K562 (cell line): Measurements from ENCODE around the gene HGD. TPM values are rescaled to one million over a fixed set of nuclear protein-coding genes. Genes with fewer than 3 reads are reported as not detected.

Experiments
- ATAC-seq: fragments of 200-7000 bp; cut with Tn5 transposase; 3 replicates; pipeline ENCODE4 v1.9.1; 2020; ENCODE audit warnings: moderate library complexity
- BruUV-seq: library from RNA; stranded (reverse); fragments of 400-500 nt; replicated peaks from 2 replicates; lab custom pipeline; 2021; lab: Mats Ljungman, UMichigan
- CTCF ChIA-PET: fragments of 300-600 bp; formaldehyde crosslinking; extraction: SDS; loops from one replicate; lab custom pipeline; 2021; ENCODE audit warnings: low intra/inter-chr PET ratio; lab: Yijun Ruan, JAX
- POLR2A ChIA-PET: fragments of 300-600, 350-650 bp; sonication (Branson Sonifier 250); formaldehyde crosslinking; extraction: SDS; loops from one replicate; lab custom pipeline; 2021; ENCODE audit warnings: antibody characterized with exemption, inconsistent platforms; lab: Yijun Ruan, JAX
- DNase-seq, 4 experiments: peaks; one replicate each; pipeline versions ENCODE4 v3.0.0 to v3.0.0-alpha.2; 2011 to 2018; ENCODE audit warnings: low spot score in 3 of 4, mixed read lengths in 3 of 4; ENCODE audit errors: extremely low read depth in 1 of 4
- FAIRE-seq: peaks from 2 replicates; lab custom pipeline; 2011; peaks lifted over from hg19 to GRCh38; lab: Jason Lieb, UNC
- H2AFZ ChIP-seq: 2 replicates; pipeline ENCODE4 v1.6.0; 2011; ENCODE audit warnings: low read depth, low read length, control low read depth, inconsistent platforms
- H3K27ac ChIP-seq: fragments of 200-600 bp; 3 replicates; pipeline ENCODE4 v1.8.0; 2011; ENCODE audit warnings: low read depth, mild to moderate bottlenecking, control low read depth, inconsistent platforms, low read length, moderate library complexity, mixed read lengths; ENCODE audit errors: extremely low read depth
- H3K27me3 ChIP-seq, 2 experiments: fragments of 300-600 bp in 1 of 2; 2 replicates in 1 of 2; 3 replicates in 1 of 2; pipeline versions ENCODE4 v1.6.0 to v1.8.0; 2011; ENCODE audit warnings: inconsistent platforms in 2 of 2, low read length in 2 of 2, mild to moderate bottlenecking in 1 of 2, mixed read lengths in 1 of 2, moderate library complexity in 1 of 2; ENCODE audit not compliant: control insufficient read depth in 2 of 2, insufficient read depth in 2 of 2
- H3K36me3 ChIP-seq: fragments of 300-600 bp; 3 replicates; pipeline ENCODE4 v1.8.0; 2011; ENCODE audit warnings: mild to moderate bottlenecking, low read length, inconsistent platforms; ENCODE audit not compliant: control insufficient read depth, insufficient read depth
- H3K4me1 ChIP-seq, 2 experiments: fragments of 200-600 bp in 1 of 2; replicated peaks in 1 of 2; 2 replicates in 1 of 2; 3 replicates in 1 of 2; pipeline versions ENCODE4 v1.5.1 to v1.8.0; 2011; ENCODE audit warnings: inconsistent platforms in 2 of 2, low read length in 2 of 2, mild to moderate bottlenecking in 1 of 2, mixed read lengths in 1 of 2, moderate library complexity in 1 of 2; ENCODE audit not compliant: control insufficient read depth in 2 of 2, insufficient read depth in 2 of 2
- H3K4me2 ChIP-seq: 2 replicates; pipeline ENCODE4 v1.6.1; 2011; ENCODE audit warnings: low read length, control low read depth, inconsistent platforms, mixed read lengths; ENCODE audit not compliant: insufficient read depth
- H3K4me3 ChIP-seq: fragments of 200-600 bp; sonication (generic), shearing (Covaris generic); 2 replicates; pipeline ENCODE4 v1.5.1; 2016; ENCODE audit warnings: control low read depth, inconsistent platforms
- H3K79me2 ChIP-seq: fragments of 200-600 bp; 3 replicates; pipeline ENCODE4 v1.8.0; 2011; ENCODE audit warnings: low read length, inconsistent platforms; ENCODE audit not compliant: control insufficient read depth, insufficient read depth
- H3K9ac ChIP-seq, 2 experiments: 2 replicates each; pipeline versions ENCODE4 v1.6.0 to v1.6.1; 2011; ENCODE audit warnings: low read depth in 2 of 2, low read length in 2 of 2, control low read depth in 1 of 2, inconsistent platforms in 1 of 2, mild to moderate bottlenecking in 1 of 2, mixed read lengths in 1 of 2; ENCODE audit not compliant: insufficient read depth in 1 of 2
- H3K9me1 ChIP-seq: one replicate; pipeline ENCODE4 v1.6.0; 2011; ENCODE audit warnings: inconsistent platforms, mild to moderate bottlenecking, low read length, moderate library complexity; ENCODE audit not compliant: control insufficient read depth, insufficient read depth
- H3K9me3 ChIP-seq: replicated peaks from 2 replicates; pipeline ENCODE4 v1.5.1; 2011; ENCODE audit warnings: low read depth, low read length, inconsistent platforms; ENCODE audit not compliant: control insufficient read depth, insufficient read depth
- H4K20me1 ChIP-seq: replicated peaks from 2 replicates; pipeline ENCODE4 v1.6.1; 2011; ENCODE audit warnings: low read length, inconsistent platforms, mixed read lengths; ENCODE audit not compliant: control insufficient read depth, insufficient read depth
- AFF1 ChIP-seq, 2 experiments: fragments of 450-650 bp; IDR thresholded peaks; 2 replicates each; pipeline ENCODE4 v1.6.1; 2018; ENCODE audit warnings: mild to moderate bottlenecking in 2 of 2, low read depth in 1 of 2; ENCODE audit not compliant: partially characterized antibody in 2 of 2
- CBFA2T3 ChIP-seq: fragments of 450-650 bp; IDR thresholded peaks from 2 replicates; pipeline ENCODE4 v1.6.1; 2017
- FOXA1 ChIP-seq: fragments of 450-650 bp; IDR thresholded peaks from 2 replicates; pipeline ENCODE4 v1.6.1; 2016; ENCODE audit warnings: mild to moderate bottlenecking, borderline replicate concordance
- HNRNPUL1 ChIP-seq: fragments of 200-400 bp; formaldehyde crosslinking; IDR thresholded peaks from 2 replicates; pipeline ENCODE4 v1.6.1; 2017; ENCODE audit warnings: low read length
- HSF4 ChIP-seq: fragments of 250-450 bp; sonication (Bioruptor Pico); IDR thresholded peaks from 2 replicates; pipeline ENCODE4 v2.1.2; 2022; ENCODE audit warnings: mild to moderate bottlenecking, moderate library complexity, borderline replicate concordance
- KAT2B ChIP-seq: IDR thresholded peaks from one replicate; pipeline ENCODE4 v1.6.1; 2012; ENCODE audit warnings: low read depth, mild to moderate bottlenecking, control low read depth, inconsistent platforms, low read length, moderate library complexity
- LEF1 ChIP-seq: fragments of 450-650 bp; IDR thresholded peaks from 2 replicates; pipeline ENCODE4 v1.6.1; 2016; ENCODE audit warnings: mild to moderate bottlenecking
- MAX ChIP-seq: sonication (generic); formaldehyde crosslinking; IDR thresholded peaks from 2 replicates; pipeline ENCODE4 v1.9.0; 2022; ENCODE audit warnings: mild to moderate bottlenecking, missing genetic modification reagents
- RBM39 ChIP-seq: fragments of 200-400 bp; formaldehyde crosslinking; optimal IDR thresholded peaks from 2 replicates; pipeline ENCODE3; 2018; ENCODE audit warnings: low read depth, low read length
- STAT6 ChIP-seq: sonication (generic); formaldehyde crosslinking; IDR thresholded peaks from 2 replicates; pipeline ENCODE4 v1.8.1; 2023; ENCODE audit warnings: mild to moderate bottlenecking, missing genetic modification reagents
- ZBED1 ChIP-seq: IDR thresholded peaks from 2 replicates; pipeline ENCODE4 v1.6.1; 2014
- ZKSCAN1 ChIP-seq: fragments of 150-350 bp; IDR thresholded peaks from 2 replicates; pipeline ENCODE4 v1.6.1; 2016; ENCODE audit warnings: low read depth, low read length
- ZNF707 ChIP-seq: fragments of 250-450 bp; sonication (Bioruptor Pico); conservative IDR thresholded peaks from 2 replicates; pipeline ENCODE4 v1.8.0; 2022; ENCODE audit warnings: inconsistent platforms, mild to moderate bottlenecking, moderate library complexity
- ZNF778 ChIP-seq: fragments of 450-650 bp; formaldehyde crosslinking; IDR thresholded peaks from 2 replicates; pipeline ENCODE4 v1.4.0; 2020; ENCODE audit warnings: mild to moderate bottlenecking, moderate library complexity
- WGBS: fragments of 100-300 bp; shearing (Covaris generic); methylation state at CpG from one replicate; pipeline ENCODE4 v1.1.6; 2016; ENCODE audit warnings: low coverage, mixed read lengths; ENCODE audit not compliant: insufficient coverage; ENCODE audit errors: missing lambda C conversion rate; 5-methylcytosine and 5-hydroxymethylcytosine counted together
- in situ Hi-C: fragments of 300-500 bp; cut with MboI; formaldehyde crosslinking; loops from 4 replicates; pipeline ENCODE4 v1.15.0; 2018; ENCODE audit warnings: inconsistent platforms, mixed read lengths
- intact Hi-C: fragments of 100-400 bp; cut with micrococcal nuclease; formaldehyde crosslinking; loops from 2 replicates; pipeline ENCODE4 v1.14.2; 2022
- polyA plus RNA-seq, 8 experiments: library from polyadenylated mRNA; depleted of rRNA in 4 of 8; stranded (reverse) in 5 of 8; unstranded in 3 of 8; fragments of >200 nt; fragmentation: Nextera tagmentation in 2 of 8; fragmentation: Illumina TruSeq in 1 of 8; extraction: Ambion mirVana in 2 of 8; extraction: Trizol in 1 of 8; gene quantifications; 2 replicates each; pipeline versions ENCODE4 v1.2.1 to v1.2.3, GENCODE V29; 2011 to 2014; ENCODE audit warnings: inconsistent platforms in 1 of 8, missing spikeins in 1 of 8
- total RNA-seq, 7 experiments: library from RNA; depleted of rRNA in 6 of 7; stranded (reverse); fragments of >200 nt in 6 of 7; fragmentation: Illumina TruSeq in 2 of 7; extraction: Trizol in 2 of 7; gene quantifications; 2 replicates each; pipeline versions ENCODE4 v1.2.1 to v1.2.3, GENCODE V29; 2011 to 2021; ENCODE audit warnings: low replicate concordance in 1 of 7

HGD gene
- total and polyA plus RNA-seq, 9 of the 15 experiments (the other 6 are each of a cell fraction or from before 2014, with no cell fraction given), result 0.08 to 0.25 (median 0.17) TPM; not detected in 4

GRCh38 chr3:120661106-120661905 is 20.7 kb downstream of the HGD start:
- CTCF ChIA-PET, result no interaction called here
- 4% methylated on average over 2 of the region's 2 CpGs for WGBS
- Histone ChIP-seq H4K20me1 (no peaks in the 10 kb centered on the region), H3K4me3 (no peak overlapping the region), H3K79me2 (no peaks in the 10 kb centered on the region), H3K27me3 (no peaks in the 10 kb centered on the region), H3K9ac (no peak overlapping the region), H3K4me1 (no peaks in the 10 kb centered on the region), H3K4me2 (no peak overlapping the region), H3K9me1 (no peaks in the 10 kb centered on the region), H3K27ac (no peak overlapping the region), H3K9me3 (no peaks in the 10 kb centered on the region), H2AFZ (no peak overlapping the region), H3K36me3 (no peaks in the 10 kb centered on the region)
- no peak for TF ChIP-seq MAX (CRISPR knock-in tag)
- TF ChIP-seq HSF4 (CRISPR knock-in tag), result no peak
- no peak for TF ChIP-seq STAT6 (CRISPR knock-in tag)
- no peak for TF ChIP-seq RBM39
- TF ChIP-seq ZKSCAN1, result no peak
- TF ChIP-seq FOXA1, result no peak
- TF ChIP-seq HNRNPUL1, result no peak
- TF ChIP-seq ZBED1, result no peak
- no peak for TF ChIP-seq ZNF707 (CRISPR knock-in tag)
- no peak for TF ChIP-seq CBFA2T3
- TF ChIP-seq AFF1 (IDR thresholded peaks at IDR 0.05; ENCODE audit: low read depth in 1 of 2, partially characterized antibody in 2 of 2), result no peak
- no peak for TF ChIP-seq LEF1
- no peak for TF ChIP-seq ZNF778 (CRISPR knock-in tag)
- no peak for TF ChIP-seq KAT2B
- ATAC-seq (no peak), FAIRE-seq (no peak), DNase-seq (no peak)
- BruUV-seq, result no TSS peak
- POLR2A ChIA-PET, result no interaction called here
- in situ Hi-C loops (no loop called here), intact Hi-C loops (no loop called here)
